Measurements from ENCODE around the gene CLBA1.

CLBA1 gene

DNA sequence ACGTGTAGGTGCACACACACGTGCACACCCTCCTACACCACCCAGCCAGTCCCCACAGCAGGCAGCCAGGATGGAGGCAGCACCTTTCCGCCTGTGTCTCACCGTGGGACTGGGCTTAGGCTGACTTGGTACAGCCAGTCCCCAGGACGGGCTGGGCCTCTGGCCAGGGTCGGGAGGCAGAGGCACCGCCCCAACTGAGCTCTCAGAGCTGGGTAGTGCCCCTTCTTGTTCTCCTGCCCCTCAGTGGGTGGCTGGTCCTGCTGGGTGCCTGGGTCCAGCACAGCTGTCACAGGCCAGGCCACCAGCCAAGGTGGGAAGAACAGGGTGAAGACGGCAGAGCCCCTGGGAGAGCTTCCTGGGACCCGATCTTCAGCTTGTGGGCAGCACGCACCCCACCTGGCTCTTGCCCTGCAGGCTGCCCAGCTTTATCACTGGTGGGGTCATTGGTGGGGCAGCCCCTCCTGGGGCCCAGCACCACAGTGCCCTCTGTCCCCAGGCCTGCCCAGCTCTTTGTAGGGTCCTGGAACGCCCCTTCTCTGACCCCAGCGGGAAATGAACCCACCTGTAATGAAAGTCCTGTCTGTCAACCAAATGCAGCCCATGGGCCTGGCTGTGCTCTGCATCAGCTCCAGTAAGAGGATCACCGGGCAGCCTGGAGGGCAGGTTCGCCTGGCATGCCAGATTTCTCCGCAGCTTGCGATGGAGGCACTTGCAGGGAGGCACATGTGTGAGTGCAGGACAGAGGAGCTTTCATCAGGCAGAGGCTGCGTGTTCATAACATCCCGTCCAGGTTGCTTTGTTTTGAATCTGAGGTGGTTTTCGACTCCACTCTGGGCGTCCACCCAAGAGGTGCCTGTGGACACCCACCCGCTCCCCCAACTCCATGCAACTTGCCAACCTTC is 20.6 kb downstream of the CLBA1 start:
- no peak overlapping the region for H3K4me3 ChIP-seq (ENCODE audit: low read depth, low read length)
- peaks cover 47% of the 10 kb centered on the region for H3K36me3 ChIP-seq
- no peaks in the 10 kb centered on the region for H3K27me3 ChIP-seq
- DNase-seq: no peak
- TF ChIP-seq, protein P1, sequence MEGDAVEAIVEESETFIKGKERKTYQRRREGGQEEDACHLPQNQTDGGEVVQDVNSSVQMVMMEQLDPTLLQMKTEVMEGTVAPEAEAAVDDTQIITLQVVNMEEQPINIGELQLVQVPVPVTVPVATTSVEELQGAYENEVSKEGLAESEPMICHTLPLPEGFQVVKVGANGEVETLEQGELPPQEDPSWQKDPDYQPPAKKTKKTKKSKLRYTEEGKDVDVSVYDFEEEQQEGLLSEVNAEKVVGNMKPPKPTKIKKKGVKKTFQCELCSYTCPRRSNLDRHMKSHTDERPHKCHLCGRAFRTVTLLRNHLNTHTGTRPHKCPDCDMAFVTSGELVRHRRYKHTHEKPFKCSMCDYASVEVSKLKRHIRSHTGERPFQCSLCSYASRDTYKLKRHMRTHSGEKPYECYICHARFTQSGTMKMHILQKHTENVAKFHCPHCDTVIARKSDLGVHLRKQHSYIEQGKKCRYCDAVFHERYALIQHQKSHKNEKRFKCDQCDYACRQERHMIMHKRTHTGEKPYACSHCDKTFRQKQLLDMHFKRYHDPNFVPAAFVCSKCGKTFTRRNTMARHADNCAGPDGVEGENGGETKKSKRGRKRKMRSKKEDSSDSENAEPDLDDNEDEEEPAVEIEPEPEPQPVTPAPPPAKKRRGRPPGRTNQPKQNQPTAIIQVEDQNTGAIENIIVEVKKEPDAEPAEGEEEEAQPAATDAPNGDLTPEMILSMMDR (IDR thresholded peaks at IDR 0.05; ENCODE audit: low read depth, low read length): no peak
- H3K9me3 ChIP-seq: no peaks in the 10 kb centered on the region
- peaks cover 2% of the 10 kb centered on the region; the same call in 1 of the 2 replicates for H3K4me1 ChIP-seq

DNA sequence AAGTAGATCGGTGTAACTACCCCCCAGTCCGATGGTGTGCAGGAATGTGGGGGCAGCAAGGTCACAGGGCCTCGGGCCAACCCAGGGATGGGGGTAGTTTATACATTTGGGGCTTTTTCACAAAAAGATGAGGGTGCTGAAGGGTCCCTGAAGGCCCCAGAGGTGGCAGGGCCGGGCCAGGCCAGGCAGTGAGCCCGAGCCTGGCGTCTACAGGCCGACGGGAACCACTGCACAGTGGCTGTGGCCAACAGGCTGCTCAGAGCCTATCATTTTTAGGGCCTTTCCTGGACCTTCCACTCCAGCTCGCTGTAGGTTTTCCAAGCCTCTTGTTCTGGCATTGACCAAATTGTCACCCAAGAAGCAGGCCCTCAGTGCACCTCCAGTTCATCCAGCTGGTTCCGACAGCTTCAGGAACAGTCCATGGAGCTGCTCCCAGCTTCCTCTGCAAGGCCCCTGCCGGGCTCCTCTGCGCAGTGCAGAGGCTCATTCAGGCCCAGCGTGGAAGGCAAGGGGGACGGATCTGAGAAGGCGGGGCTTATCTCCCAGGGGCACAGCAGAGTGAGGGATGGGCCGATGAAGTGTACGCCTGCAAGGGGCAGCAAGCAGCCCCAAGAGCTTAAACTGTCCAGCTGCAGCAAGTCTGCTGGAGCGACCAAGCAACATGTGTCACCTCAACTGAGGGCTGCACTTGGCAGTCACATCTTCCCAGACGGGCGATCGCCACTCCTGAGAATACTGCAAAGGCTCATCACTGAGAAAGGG is 21.4 kb downstream of the CLBA1 start:
- no peak overlapping the region for H3K4me3 ChIP-seq (ENCODE audit: low read depth, low read length)
- no peaks in the 10 kb centered on the region for H3K9me3 ChIP-seq
- peaks cover 55% of the 10 kb centered on the region for H3K36me3 ChIP-seq
- TF ChIP-seq, protein P1 (IDR thresholded peaks at IDR 0.05; ENCODE audit: low read depth, low read length): no peak
- no peak for DNase-seq
- H3K27me3 ChIP-seq: no peaks in the 10 kb centered on the region
- peaks cover 8% of the 10 kb centered on the region; the same call in 1 of the 2 replicates for H3K4me1 ChIP-seq

DNA sequence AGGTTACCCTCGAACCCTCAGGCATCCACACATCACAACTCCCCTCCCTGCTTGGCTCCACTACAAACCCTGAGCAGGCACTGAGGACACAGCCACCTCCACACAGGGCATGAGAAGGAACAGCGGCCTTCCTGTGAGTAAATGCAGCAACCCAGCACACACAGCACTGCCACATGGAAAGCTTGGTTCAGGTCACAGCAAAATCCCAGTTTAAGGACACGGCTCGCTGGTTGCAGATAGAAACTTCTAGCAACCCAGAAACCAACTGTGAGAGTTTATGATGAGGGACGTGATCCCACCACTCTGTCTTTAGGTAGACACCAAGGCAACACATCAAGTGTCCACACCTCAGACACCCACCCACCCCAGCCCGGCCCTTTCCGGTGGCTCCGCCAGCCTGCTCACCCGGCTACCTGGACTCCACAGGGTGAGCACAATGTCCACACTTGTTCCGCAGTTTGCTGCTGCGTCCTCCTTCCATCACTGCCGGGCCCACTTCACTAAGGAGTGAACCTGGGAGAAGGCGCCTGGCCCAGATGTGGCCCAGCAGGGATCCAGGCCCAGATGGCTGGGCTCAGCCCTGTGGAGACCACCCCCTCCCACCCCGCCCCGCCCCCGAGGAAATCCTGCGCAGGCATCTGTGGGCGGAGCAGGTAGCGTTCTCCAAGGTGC is 22.1 kb downstream of the CLBA1 start:
- Histone ChIP-seq H3K27me3 (no peaks in the 10 kb centered on the region), H3K36me3 (peaks cover 55% of the 10 kb centered on the region), H3K4me1 (peaks cover 8% of the 10 kb centered on the region; the same call in 1 of the 2 replicates), H3K4me3 (ENCODE audit: low read depth, low read length) (no peak overlapping the region), H3K9me3 (no peaks in the 10 kb centered on the region)
- TF ChIP-seq, protein P1 (IDR thresholded peaks at IDR 0.05; ENCODE audit: low read depth, low read length): no peak
- no peak for DNase-seq

DNA sequence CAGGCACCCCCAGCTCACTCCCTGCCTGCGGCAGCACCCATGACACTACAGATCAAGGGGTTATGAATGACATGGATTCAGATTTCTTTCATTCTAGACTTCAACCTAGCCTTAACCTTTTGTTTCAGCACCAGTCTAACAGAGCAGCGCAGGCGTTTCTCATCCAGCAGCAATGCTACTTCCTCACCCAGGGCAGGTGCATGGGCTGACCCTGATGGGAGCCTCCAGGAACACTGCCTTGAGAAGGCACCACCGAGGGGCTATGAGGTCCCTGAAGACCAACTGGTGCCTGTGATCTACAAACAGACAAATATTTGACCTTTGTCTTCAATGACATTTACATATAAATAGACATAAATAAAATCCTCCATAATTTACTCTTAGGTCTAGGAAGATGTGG is 24.5 kb downstream of the CLBA1 start:
- TF ChIP-seq, protein P1 (IDR thresholded peaks at IDR 0.05; ENCODE audit: low read depth, low read length): no peak
- Histone ChIP-seq H3K36me3 (peaks cover 55% of the 10 kb centered on the region), H3K27me3 (no peaks in the 10 kb centered on the region), H3K4me1 (peaks cover 25% of the 10 kb centered on the region), H3K9me3 (no peaks in the 10 kb centered on the region), H3K4me3 (ENCODE audit: low read depth, low read length) (no peak overlapping the region)
- no peak for DNase-seq

DNA sequence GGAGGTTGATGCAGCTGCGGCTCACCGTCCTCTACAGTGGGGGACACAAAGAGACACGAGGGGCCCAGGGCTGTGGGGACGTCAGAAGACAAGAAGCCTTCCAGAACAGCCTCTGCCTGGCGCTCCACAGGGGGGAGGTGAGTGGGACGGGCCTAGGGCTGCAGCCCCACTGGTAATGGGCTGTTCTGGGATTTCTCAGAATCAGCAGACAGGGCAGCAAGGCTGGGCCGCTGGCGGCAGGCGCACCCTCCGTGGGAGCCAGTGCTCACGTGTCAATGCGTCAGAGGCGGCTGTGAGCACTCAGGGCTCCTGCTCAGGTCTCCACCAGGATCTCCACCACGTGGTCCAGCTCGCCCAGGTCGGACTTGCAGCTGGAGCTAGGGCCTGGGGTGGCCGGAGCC is 25.3 kb downstream of the CLBA1 start:
- DNase-seq: peak; percentile 71
- TF ChIP-seq, protein P1 (IDR thresholded peaks at IDR 0.05; ENCODE audit: low read depth, low read length): no peak
- Histone ChIP-seq H3K4me1 (peaks cover 33% of the 10 kb centered on the region), H3K36me3 (peaks cover 59% of the 10 kb centered on the region), H3K9me3 (no peaks in the 10 kb centered on the region), H3K4me3 (ENCODE audit: low read depth, low read length) (no peak overlapping the region), H3K27me3 (no peaks in the 10 kb centered on the region)
